HG02623 (cell line): ENCODE results near the gene YY1AP1.
"Not testable (repeated sequence)": the region's sequence is repeated elsewhere in the genome, so short reads cannot be mapped to it uniquely, and the experiment has no call there.

Experiments used
- ATAC-seq: cut with Tn5 transposase; IDR thresholded peaks from one replicate; pipeline ENCODE4 v1.9.1; 2021; ENCODE audit warnings: moderate library complexity; ENCODE audit not compliant: unreplicated experiment

YY1AP1 gene

GRCh38 chr1:155688324-155689080 lies at the start of gene YY1AP1:
Gene YY1AP1 (minus strand): TSS chr1:155688774. CDS start chr1:155680436, 8,338 bp downstream.
- peak; percentile 81 for ATAC-seq

DNA sequence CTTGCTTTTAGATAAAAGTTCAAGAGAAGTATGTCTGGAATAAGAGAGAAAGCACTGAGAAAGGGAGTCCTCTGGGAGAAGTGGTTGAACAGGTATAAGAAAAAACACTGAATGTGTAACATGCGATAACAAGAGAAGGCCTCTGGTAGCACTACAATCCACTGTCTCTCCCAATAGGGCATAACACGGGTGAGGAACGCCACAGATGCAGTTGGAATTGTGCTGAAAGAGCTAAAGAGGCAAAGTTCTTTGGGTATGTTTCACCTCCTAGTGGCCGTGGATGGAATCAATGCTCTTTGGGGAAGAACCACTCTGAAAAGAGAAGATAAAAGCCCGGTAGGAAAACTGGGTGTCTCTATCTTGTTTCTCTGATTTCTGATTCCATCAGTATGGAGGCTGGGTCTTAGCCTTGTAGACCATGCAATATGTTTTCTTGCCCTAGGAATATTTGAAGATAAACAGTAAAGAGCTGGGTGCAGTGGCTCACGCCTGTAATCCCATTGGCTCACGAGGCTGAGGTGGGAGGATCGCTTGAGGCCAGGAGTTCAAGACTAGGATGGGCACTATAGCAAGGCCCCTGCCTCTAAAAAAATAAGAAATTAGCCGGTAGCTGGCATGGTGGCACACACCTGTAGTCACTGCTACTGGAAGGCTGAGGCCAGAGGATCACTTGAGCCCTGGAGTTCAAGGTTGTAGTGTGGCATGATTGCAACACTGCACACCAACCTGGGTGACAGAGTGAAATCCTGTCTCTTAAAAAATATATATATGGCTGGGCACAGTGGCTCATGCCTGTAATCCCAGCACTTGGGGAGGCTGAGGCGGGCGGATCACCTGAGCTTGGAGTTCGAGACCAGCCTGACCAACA lies 40.7 kb upstream of the YY1AP1 start:
- no peak for ATAC-seq

GRCh38 chr1:155725142-155725541 lies 36.6 kb upstream of the YY1AP1 start:
- ATAC-seq: no peak

GRCh38 chr1:155719703-155720102 lies 31.1 kb upstream of the YY1AP1 start:
- no peak for ATAC-seq

GRCh38 chr1:155718524-155719115 lies 30.0 kb upstream of the YY1AP1 start:
- ATAC-seq: not testable (repeated sequence)

GRCh38 chr1:155717041-155717440 lies 28.5 kb upstream of the YY1AP1 start:
- peak; percentile 55 for ATAC-seq

- ATAC-seq: no peak
These were observed 27.2 kb upstream of the YY1AP1 start for GRCh38 chr1:155715777-155716176.

DNA sequence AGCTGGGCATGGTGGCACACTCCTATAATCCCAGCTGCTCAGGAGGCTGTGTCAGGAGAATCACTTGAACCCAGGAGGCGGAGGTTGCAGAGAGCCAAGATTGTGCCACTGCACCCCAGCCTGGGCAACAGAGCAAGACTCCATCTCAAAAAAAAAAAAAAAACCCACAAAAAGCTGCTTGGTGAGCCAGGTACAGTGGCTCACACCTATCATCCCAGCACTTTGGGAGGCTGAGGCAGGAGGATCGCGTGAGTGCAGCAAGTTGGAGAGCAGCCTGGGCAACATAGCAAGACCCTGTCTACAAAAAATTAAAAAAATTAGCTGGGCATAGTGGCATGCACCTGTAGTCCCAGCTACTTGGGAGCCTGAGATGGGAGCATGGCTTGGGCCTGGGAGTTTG lies 26.5 kb upstream of the YY1AP1 start:
- not testable (repeated sequence) for ATAC-seq

DNA sequence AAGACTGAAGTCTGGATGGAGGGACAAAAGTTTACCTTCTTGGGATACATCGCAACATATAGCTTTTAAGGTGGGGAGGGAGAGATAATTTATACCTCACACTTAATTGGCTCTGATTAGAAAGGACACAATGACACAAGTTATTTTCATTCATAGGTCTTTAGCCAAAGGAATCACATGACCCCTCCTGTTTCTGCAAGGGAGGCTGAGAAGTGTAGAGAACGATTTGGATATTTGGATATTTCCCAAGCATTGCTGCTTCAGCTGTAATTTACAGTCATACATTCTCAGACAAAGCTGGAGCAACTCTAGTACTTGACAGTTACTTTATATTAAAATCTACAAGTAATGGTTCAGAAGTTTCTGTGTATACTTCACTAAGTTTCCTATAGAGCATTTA lies 24.5 kb upstream of the YY1AP1 start:
- ATAC-seq: no peak

GRCh38 chr1:155712636-155713035 lies 24.1 kb upstream of the YY1AP1 start:
- not testable (repeated sequence) for ATAC-seq

DNA sequence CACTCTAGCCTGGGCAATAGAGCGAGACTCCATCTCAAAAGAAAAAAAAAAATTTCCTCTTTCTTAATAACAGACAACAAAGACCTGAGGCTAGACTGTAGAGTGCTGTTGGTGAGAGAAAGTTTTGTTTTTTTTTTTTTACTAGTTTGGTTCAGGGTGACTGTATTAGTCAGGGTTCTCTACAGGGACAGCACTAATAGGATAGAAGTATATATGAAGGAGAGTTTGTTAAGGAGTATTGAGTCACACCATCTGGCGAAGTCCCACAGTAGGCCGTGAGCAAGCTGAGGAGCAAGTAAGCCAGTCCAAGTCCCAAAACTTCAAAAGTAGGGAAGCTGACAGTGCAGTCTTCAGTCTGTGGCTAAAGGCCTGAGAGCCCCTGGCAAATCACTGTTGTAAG lies 22.9 kb upstream of the YY1AP1 start:
- ATAC-seq: not testable (repeated sequence)

DNA sequence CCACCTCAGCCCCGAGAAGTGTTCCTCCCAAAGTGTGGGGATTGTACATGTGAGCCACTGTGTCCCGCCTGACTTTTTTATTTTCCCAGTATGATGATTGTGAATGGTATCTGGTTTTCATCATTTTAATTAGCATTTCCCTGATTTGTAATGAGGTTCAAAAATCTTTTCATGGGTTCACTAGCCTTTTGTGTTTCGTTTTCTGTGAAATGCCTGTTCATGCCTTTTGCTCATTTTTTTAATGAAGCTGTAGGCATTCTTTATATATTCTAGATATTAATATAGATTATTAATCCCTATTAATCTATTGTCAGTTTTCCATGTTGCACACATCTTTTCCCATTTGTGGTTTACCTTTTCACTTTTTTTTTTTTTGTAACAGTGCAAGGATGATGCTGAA lies 20.8 kb upstream of the YY1AP1 start:
- ATAC-seq: no peak

- ATAC-seq: no peak
These were observed 17.6 kb upstream of the YY1AP1 start for GRCh38 chr1:155706139-155706538.

DNA sequence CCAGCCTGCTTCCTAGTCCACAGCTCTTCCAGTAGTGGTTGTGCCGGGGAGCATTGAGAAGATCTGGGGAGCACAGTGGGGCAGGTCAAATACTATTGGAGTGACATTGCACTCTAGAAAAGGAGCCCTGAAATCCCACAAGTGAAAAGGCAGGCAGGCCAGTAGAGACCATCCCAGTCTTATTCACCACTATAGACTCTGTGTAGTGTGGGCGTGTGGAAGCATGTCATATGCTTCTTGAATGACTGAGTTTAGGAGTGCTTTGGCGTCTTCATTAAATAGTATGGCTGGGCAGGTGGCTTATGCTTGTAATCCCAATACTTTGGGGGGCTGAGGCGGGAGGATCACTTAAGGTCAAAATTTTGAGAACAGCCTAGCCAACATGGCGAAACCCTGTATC lies 15.8 kb upstream of the YY1AP1 start:
- ATAC-seq: not testable (repeated sequence)

DNA sequence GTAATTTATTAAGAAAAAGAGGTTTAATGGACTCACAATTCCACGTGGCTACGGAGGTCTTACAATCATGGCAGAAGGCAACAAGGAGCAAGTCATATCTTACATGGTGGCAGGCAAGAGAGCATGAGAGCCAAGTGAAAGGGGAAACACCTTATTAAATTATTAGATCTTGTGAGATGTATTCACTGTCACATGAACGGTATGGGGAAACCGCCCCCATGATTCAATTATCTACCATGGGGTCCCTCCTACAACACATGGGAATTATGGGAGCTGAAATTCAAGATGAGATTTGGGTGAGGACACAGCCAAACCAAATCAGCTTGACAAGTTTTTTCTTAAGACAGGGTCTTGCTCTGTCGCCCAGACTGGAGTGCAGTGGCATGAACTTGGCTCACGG lies 14.6 kb upstream of the YY1AP1 start:
- no peak for ATAC-seq

GRCh38 chr1:155701675-155702074 lies 13.1 kb upstream of the YY1AP1 start:
- not testable (repeated sequence) for ATAC-seq

- not testable (repeated sequence) for ATAC-seq
These were observed 10.5 kb upstream of the YY1AP1 start for GRCh38 chr1:155699062-155699461.

GRCh38 chr1:155698382-155699038 lies 9.9 kb upstream of the YY1AP1 start:
- ATAC-seq: no peak

- ATAC-seq: not testable (repeated sequence)
These were observed 9.0 kb upstream of the YY1AP1 start for GRCh38 chr1:155697616-155698015.

- no peak for ATAC-seq
These were observed 8.5 kb upstream of the YY1AP1 start for GRCh38 chr1:155697046-155697445.

DNA sequence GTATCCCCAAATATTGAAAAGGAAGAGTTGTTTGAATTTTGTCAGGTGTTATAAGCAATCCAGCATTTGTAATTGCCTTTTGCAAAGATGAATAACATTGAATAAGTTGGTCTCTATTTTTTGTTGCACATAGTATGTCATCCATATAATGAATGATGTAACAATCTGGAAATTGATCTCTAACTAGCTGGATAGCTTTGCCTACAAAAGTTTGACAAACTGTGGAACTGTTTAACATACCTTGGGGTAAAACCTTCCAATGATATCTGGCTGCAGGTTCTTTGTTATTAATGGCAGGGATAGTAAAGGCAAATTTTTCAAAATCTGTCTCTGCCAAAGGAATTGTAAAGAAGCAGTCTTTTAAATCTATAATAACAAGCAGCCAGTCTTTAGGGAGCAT lies 8.0 kb upstream of the YY1AP1 start:
- ATAC-seq: no peak
